CD14-positive monocyte (primary cell): ENCODE data around the gene KCNJ4. TPM values are rescaled to one million over a fixed set of nuclear protein-coding genes. Genes with fewer than 3 reads are reported as not detected.

ENCODE experiments used
- DNase-seq, 3 donors: peaks; one replicate each; pipeline ENCODE4 v3.0.0-alpha.2; 2011 to 2022
- H2AFZ ChIP-seq: 2 replicates; pipeline ENCODE4 v1.6.0; 2012; ENCODE audit warnings: mild to moderate bottlenecking, low read depth, low read length, inconsistent platforms; ENCODE audit not compliant: insufficient read depth, poor library complexity, severe bottlenecking
- H3K27ac ChIP-seq, 2 donors: 1 replicate in 1 of 2; 2 replicates in 1 of 2; pipeline ENCODE4 v1.5.1; 2012 to 2013; ENCODE audit warnings: low read length in 2 of 2, control low read depth in 1 of 2, inconsistent platforms in 1 of 2, low read depth in 1 of 2, mild to moderate bottlenecking in 1 of 2
- H3K27me3 ChIP-seq, 2 donors: one replicate each; pipeline versions ENCODE4 v1.6.0 to v1.6.1; 2011 to 2013; ENCODE audit warnings: low read length in 2 of 2; ENCODE audit not compliant: control insufficient read depth in 2 of 2, insufficient read depth in 2 of 2
- H3K36me3 ChIP-seq, 2 donors: replicated peaks in 1 of 2; 1 replicate in 1 of 2; 2 replicates in 1 of 2; pipeline versions ENCODE4 v1.5.1 to v1.6.1; 2012 to 2013; ENCODE audit warnings: low read length in 2 of 2, control low read depth in 1 of 2, inconsistent platforms in 1 of 2, mild to moderate bottlenecking in 1 of 2; ENCODE audit not compliant: insufficient read depth in 2 of 2, control insufficient read depth in 1 of 2
- H3K4me1 ChIP-seq, 2 donors: 1 replicate in 1 of 2; 2 replicates in 1 of 2; pipeline versions ENCODE4 v1.5.1 to v1.6.1; 2012 to 2013; ENCODE audit warnings: low read length in 2 of 2, control low read depth in 1 of 2, inconsistent platforms in 1 of 2, mild to moderate bottlenecking in 1 of 2, moderate library complexity in 1 of 2; ENCODE audit not compliant: insufficient read depth in 2 of 2, control insufficient read depth in 1 of 2
- H3K4me2 ChIP-seq: replicated peaks from 2 replicates; pipeline ENCODE3; 2012; ENCODE audit warnings: low read length, moderate library complexity, mild to moderate bottlenecking; ENCODE audit not compliant: poor library complexity, severe bottlenecking; ENCODE audit errors: extremely low read depth
- H3K4me3 ChIP-seq, 3 experiments: fragments of 200-600 bp in 1 of 3; sonication (generic) in 1 of 3; replicated peaks in 1 of 3; 1 replicate in 2 of 3; 2 replicates in 1 of 3; pipeline ENCODE4 v1.5.1; 2011 to 2013; ENCODE audit warnings: low read length in 3 of 3, mild to moderate bottlenecking in 3 of 3, control low read depth in 2 of 3, low read depth in 2 of 3, inconsistent platforms in 1 of 3, moderate library complexity in 1 of 3
- H3K79me2 ChIP-seq: 2 replicates; pipeline ENCODE4 v1.6.0; 2012; ENCODE audit warnings: mild to moderate bottlenecking, control low read depth, inconsistent platforms, low read length, moderate library complexity; ENCODE audit not compliant: insufficient read depth
- H3K9ac ChIP-seq: 2 replicates; pipeline ENCODE4 v1.6.0; 2017; ENCODE audit warnings: low read length, mild to moderate bottlenecking; ENCODE audit not compliant: insufficient read depth, poor library complexity, severe bottlenecking
- H3K9me3 ChIP-seq, 2 donors: replicated peaks in 1 of 2; 1 replicate in 1 of 2; 2 replicates in 1 of 2; pipeline versions ENCODE4 v1.5.1 to v1.6.1; 2012 to 2013; ENCODE audit warnings: low read length in 2 of 2, control low read depth in 1 of 2; ENCODE audit not compliant: control insufficient read depth in 1 of 2, insufficient read depth in 1 of 2
- H4K20me1 ChIP-seq: 2 replicates; pipeline ENCODE4 v1.6.0; 2012; ENCODE audit warnings: mild to moderate bottlenecking, low read length, control low read depth, moderate library complexity; ENCODE audit not compliant: insufficient read depth
- H3K27ac Mint-ChIP-seq, 7 donors: one replicate each; pipeline ENCODE4 v1.8.0; 2020; ENCODE audit warnings: mild to moderate bottlenecking in 7 of 7, mixed read lengths in 7 of 7, moderate library complexity in 6 of 7, inconsistent platforms in 2 of 7
- H3K27me3 Mint-ChIP-seq, 3 donors: one replicate each; pipeline ENCODE4 v1.8.0; 2021 to 2022; ENCODE audit warnings: low read depth in 3 of 3, mild to moderate bottlenecking in 3 of 3, mixed read lengths in 3 of 3, moderate library complexity in 3 of 3, inconsistent platforms in 1 of 3
- H3K36me3 Mint-ChIP-seq, 2 donors: one replicate each; pipeline ENCODE4 v1.8.0; 2020; ENCODE audit warnings: mixed read lengths in 2 of 2, inconsistent platforms in 1 of 2, mild to moderate bottlenecking in 1 of 2
- H3K4me1 Mint-ChIP-seq: one replicate; pipeline ENCODE4 v1.8.0; 2020; ENCODE audit warnings: mild to moderate bottlenecking, mixed read lengths
- H3K4me3 Mint-ChIP-seq, 2 donors: one replicate each; pipeline ENCODE4 v1.8.0; 2020; ENCODE audit warnings: mild to moderate bottlenecking in 2 of 2, mixed read lengths in 2 of 2, moderate library complexity in 1 of 2
- H3K9me3 Mint-ChIP-seq, 7 donors: one replicate each; pipeline ENCODE4 v1.8.0; 2020 to 2022; ENCODE audit warnings: mixed read lengths in 7 of 7, mild to moderate bottlenecking in 6 of 7, moderate library complexity in 6 of 7, inconsistent platforms in 2 of 7
- CTCF ChIP-seq: fragments of 200-600 bp; IDR thresholded peaks from one replicate; pipeline ENCODE4 v1.8.0; 2022; ENCODE audit warnings: antibody characterized with exemption, mild to moderate bottlenecking
- WGBS: methylation state at CpG from one replicate; pipeline ENCODE4 v1.1.5; 2013; ENCODE audit warnings: missing lambda C conversion rate; ENCODE audit not compliant: insufficient coverage; 5-methylcytosine and 5-hydroxymethylcytosine counted together
- intact Hi-C, 2 donors: fragments of 100-400 bp; cut with micrococcal nuclease; formaldehyde crosslinking; loops; one replicate each; pipeline versions ENCODE4 v1.15.0 to v1.15.1; 2023
- polyA plus RNA-seq, 3 donors: library from polyadenylated mRNA; depleted of rRNA in 1 of 3; unstranded in 2 of 3; stranded (reverse) in 1 of 3; fragments of 300-500 nt in 2 of 3; fragments of >200 nt in 1 of 3; fragmentation: Illumina TruSeq in 2 of 3; gene quantifications; 1 replicate in 2 of 3; 2 replicates in 1 of 3; pipeline ENCODE4 v1.2.3, GENCODE V29; 2012 to 2021

Gene KCNJ4
- polyA plus RNA-seq, 3 donors: not detected

- Histone ChIP-seq H3K27ac (peak overlapping the region in 1 of 2 donors; percentile 36), H3K4me3 (no peak overlapping the region), H2AFZ (no peak overlapping the region), H3K4me1 (no peaks in the 10 kb centered on the region), H4K20me1 (peaks cover 61% of the 10 kb centered on the region), H3K36me3 (peaks cover 50 to 63% of the 10 kb centered on the region in 2 donors), H3K27me3 (no peaks in the 10 kb centered on the region), H3K9ac (no peak overlapping the region), H3K4me2 (no peak overlapping the region), H3K9me3 (no peaks in the 10 kb centered on the region), H3K79me2 (no peaks in the 10 kb centered on the region)
- Mint-ChIP-seq H3K27me3 (peaks cover 2 to 3% (median 2%) of the 10 kb centered on the region in 3 donors), H3K36me3 (peaks cover 51 to 59% of the 10 kb centered on the region in 2 donors), H3K27ac (peak overlapping the region in 2 of 7 donors; percentile 8 to 80), H3K9me3 (no peaks in the 10 kb centered on the region), H3K4me3 (no peak overlapping the region), H3K4me1 (no peaks in the 10 kb centered on the region)
- no peak for DNase-seq
- TF ChIP-seq CTCF: no peak
- intact Hi-C loops: no loop called here
- WGBS: 100% methylated on average over 1 of the region's 3 CpGs
These were observed 26.3 kb upstream of the KCNJ4 start for GRCh38 chr22:38481162-38481870.

GRCh38 chr22:38479096-38479837, 24.3 kb upstream of the KCNJ4 start:
- H3K27me3 ChIP-seq: no peaks in the 10 kb centered on the region
- no peaks in the 10 kb centered on the region for H3K4me1 Mint-ChIP-seq
- no peak overlapping the region for H3K27ac ChIP-seq
- peaks cover 31 to 44% of the 10 kb centered on the region in 2 donors for H3K36me3 ChIP-seq
- H3K36me3 Mint-ChIP-seq: peaks cover 32 to 40% of the 10 kb centered on the region in 2 donors
- H3K4me3 Mint-ChIP-seq: no peak overlapping the region
- H2AFZ ChIP-seq: no peak overlapping the region
- peaks cover 2 to 10% (median 4%) of the 10 kb centered on the region in 3 donors for H3K27me3 Mint-ChIP-seq
- no peaks in the 10 kb centered on the region for H3K9me3 ChIP-seq
- intact Hi-C loops: no loop called here
- TF ChIP-seq CTCF: no peak
- peak in 1 of 3 donors; percentile 32 for DNase-seq
- no peaks in the 10 kb centered on the region for H3K4me1 ChIP-seq
- no CpG with 5 or more reads among the region's 7 CpGs for WGBS
- H3K4me2 ChIP-seq: no peak overlapping the region
- no peak overlapping the region for H3K27ac Mint-ChIP-seq
- no peak overlapping the region for H3K4me3 ChIP-seq
- H3K79me2 ChIP-seq: no peaks in the 10 kb centered on the region
- no peaks in the 10 kb centered on the region for H3K9me3 Mint-ChIP-seq
- H4K20me1 ChIP-seq: peaks cover 42% of the 10 kb centered on the region
- no peak overlapping the region for H3K9ac ChIP-seq
